Activated naive CD4-positive, alpha-beta T cell treated with Interleukin-2 at 50 U/mL for 16 hours (primary cell): Measurements from ENCODE around the gene CCDC92.
"Not testable (repeated sequence)": the region's sequence is repeated elsewhere in the genome, so short reads cannot be mapped to it uniquely, and the experiment has no call there.

ENCODE experiments used
- DNase-seq: peaks from one replicate; pipeline ENCODE4 v3.0.0-alpha.2; 2020

Gene CCDC92

GRCh38 chr12:123934016-123934620 is 38.5 kb downstream of the CCDC92 start:
- no peak for DNase-seq

GRCh38 chr12:123933214-123933613 is 39.4 kb downstream of the CCDC92 start:
- no peak for DNase-seq

GRCh38 chr12:123931686-123932321 is 40.8 kb downstream of the CCDC92 start:
- DNase-seq = peak; percentile 20

GRCh38 chr12:123929946-123930583 is 42.6 kb downstream of the CCDC92 start:
- DNase-seq = no peak

GRCh38 chr12:123928897-123929296 is 43.7 kb downstream of the CCDC92 start:
- DNase-seq = no peak

DNA sequence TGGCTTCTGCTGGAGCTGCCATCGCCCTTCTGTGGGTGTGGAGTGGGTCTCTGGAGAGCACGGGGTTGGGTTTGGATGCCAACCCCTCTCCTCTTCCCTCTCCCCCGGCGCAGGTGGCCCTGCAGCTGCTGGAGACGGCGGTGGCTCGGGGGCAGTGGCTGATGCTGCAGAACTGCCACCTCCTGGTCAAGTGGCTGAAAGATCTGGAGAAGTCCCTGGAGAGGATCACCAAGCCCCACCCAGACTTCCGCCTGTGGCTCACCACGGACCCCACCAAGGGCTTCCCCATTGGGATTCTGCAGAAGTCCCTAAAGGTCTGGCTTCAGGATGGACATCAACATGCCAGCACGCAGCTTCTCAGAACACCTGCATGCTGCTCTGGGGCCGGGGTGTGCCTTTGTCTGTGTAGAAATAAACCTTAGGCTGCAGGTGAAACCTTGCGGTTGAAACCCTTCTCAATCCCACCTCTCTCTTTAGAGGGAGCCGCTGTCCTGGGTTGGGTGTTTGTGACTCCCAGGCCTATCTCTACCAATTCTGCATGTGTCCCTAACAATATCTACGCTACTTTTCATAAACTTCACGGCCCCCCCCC is 44.3 kb downstream of the CCDC92 start:
- DNase-seq = no peak

GRCh38 chr12:123924539-123924938 is 48.1 kb downstream of the CCDC92 start:
- no peak for DNase-seq

DNA sequence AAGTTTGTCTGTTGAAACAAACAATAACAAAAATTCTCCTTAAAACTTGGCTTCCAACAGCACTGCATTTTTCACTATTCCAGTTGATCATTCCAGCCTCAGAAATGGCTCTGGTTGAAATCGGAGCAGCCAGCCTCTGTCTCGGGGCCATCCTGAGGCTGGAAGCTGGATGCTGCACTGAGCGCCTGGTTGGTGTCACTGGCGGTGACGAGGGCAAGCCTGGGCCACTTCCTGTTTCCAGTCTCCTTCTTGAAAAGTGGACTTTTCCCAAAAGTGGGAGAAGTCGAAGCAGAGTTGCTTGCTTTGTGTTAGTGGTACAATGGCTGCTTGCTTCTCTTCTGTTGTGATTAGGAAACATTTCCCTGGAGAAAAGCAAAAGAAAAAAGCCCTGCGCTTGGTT is 48.7 kb downstream of the CCDC92 start:
- DNase-seq = no peak

DNA sequence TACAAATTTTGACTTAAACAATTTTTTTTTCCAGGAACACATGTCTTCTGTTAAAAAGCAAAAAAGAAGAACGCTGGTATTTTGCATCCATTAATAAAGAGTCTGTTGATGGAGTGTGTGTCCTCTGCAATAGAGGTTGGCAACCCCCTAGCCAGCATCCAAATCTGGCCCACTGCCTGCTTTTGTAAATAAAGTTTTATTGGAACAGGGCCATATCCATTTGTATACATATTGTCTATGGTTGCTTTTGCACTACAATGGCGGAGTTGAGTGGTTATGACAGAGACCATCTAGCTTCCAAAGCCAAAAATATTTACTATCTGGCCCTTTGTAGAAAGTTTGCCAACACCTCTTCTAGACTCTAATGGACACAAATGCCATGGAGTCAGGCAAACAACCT is 49.6 kb downstream of the CCDC92 start:
- DNase-seq = no peak

GRCh38 chr12:123919980-123920360 is 52.7 kb downstream of the CCDC92 start:
- DNase-seq = no peak

GRCh38 chr12:123917337-123917850 is 55.2 kb downstream of the CCDC92 start:
- no peak for DNase-seq

GRCh38 chr12:123916729-123917128 is 55.9 kb downstream of the CCDC92 start:
- peak; percentile 73 for DNase-seq

DNA sequence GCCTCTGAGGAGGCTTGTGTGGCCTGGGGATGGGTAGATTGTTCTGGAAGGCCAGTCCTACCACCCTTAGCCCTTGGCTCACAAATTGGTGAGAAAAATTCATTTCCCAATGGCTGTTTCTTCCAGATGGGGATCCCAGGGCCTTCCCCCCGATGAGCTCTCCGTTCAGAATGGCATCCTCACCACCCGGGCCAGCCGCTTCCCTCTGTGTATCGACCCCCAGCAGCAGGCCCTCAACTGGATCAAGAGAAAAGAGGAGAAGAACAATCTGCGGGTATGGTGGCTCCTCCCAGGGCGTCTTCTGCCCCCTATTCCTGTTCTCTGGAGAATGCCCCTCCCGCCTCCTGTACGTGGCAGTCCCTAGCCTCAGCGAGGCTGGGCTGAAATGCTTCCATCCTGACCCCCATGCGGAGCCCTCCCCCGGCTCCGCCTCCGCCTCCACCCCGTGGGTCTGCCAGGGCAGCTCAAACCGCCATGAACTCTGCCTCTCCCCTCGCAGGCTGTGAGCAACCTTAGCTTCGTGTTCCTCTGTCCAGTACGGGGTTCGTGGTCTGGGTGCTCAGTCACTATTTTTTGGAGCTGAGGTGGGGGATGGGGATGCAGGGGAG is 57.8 kb downstream of the CCDC92 start:
- no peak for DNase-seq

DNA sequence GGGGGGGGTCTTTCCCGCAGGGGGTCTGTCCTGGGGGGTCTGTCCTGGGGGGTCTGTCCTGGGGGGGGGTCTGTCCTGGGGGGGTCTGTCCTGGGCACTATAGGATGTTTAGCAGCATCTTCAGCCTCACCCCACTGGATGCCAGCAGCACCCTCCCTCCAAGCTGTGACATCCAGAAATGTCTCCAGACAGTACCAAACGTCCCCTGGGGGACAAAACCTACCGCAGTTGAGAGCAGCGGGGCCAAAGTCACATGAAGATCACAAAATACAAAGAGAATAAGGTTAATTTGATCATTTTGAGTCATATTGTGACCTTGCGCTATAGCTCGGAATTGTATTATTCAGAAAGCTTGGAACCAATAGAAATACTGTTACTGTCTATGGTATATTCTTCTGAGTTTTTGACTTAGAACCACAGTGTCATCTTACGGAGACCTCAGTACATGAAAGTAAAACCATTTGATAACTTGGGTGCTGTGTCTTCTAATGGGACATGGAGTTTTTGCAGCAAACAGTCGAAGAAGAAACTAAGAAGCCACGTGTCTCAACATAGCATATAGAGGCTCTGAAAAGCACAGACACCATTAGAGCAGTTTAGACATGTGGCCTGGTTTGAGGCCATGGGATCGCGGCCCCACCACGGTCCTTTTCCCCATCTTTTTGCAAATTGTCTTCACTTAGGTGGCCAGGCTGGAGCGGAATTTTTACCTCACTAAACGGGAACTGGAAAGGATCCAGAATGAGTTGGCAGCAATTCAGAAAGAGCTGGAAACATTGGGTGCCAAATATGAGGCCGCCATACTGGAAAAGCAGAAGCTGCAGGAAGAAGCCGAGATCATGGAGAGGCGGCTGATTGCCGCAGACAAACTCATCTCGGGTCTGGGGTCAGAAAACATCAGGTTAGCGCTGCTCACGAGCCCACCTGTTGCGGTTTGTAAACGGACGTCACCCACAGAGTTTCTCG is 59.9 kb downstream of the CCDC92 start:
- DNase-seq = no peak

DNA sequence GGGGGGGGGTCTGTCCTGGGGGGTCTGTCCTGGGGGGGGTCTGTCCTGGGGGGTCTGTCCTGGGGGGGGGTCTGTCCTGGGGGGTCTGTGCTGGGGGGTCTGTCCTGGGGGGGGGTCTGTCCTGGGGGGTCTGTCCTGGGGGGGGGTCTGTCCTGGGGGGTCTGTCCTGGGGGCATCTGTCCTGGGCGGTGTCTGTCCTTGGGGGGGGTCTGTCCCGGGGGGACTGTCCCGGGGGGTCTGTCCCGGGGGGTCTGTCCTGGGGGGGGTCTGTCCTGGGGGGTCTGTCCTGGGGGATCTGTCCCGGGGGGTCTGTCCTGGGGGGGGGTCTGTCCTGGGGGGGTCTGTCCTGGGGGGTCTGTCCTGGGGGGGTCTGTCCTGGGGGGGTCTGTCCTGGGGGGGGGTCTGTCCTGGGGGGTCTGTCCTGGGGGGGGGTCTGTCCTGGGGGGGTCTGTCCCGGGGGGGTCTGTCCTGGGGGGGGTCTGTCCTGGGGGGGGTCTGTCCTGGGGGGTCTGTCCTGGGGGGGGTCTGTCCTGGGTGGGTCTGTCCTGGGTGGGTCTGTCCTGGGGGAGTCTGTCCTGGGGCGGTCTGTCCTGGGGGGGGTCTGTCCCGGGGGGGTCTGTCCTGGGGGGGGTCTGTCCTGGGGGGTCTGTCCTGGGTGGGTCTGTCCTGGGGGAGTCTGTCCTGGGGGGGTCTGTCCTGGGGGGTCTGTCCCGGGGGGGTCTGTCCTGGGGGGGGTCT is 60.8 kb downstream of the CCDC92 start:
- not testable (repeated sequence) for DNase-seq

DNA sequence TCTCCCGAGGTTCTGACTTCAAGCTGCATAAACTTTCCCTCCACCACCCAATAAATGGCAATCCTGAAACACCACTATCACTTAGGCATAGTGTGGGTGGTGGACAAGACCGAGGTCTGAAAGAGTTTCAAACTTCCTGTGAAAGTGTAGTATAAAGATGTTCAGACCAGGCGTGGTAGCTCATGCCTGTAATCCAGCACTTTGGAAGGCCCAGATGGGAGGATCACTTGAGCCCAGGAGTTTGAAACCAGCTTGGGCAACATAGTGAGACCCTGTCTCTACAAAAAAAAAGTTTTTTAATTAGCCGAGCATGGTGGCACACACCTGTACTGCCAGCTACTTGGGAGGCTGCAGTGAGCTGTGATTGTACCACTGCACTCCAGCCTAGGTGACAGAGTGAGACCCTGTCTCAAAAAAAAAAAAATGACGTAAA is 61.9 kb downstream of the CCDC92 start:
- DNase-seq = no peak

DNA sequence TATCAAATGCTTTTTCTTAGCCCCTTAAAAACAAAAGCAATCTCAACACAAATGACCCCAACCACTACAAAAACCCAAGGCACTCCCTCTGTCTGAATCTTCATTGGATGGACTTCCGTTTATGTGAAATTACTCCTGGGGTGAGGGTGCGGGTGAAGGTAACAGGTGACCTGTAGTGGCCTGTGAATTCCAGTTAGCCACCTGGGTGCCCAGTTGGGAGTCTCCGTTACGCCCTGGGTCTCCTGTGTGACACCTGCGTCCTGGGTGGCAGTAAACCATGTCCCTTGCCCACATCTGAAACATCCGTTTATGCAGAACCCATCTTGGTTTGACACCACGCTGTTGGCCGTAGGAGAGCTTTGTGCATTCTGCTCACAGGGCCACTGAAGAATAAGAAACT is 62.6 kb downstream of the CCDC92 start:
- no peak for DNase-seq

GRCh38 chr12:123908884-123909725 is 63.5 kb downstream of the CCDC92 start:
- DNase-seq = no peak

- DNase-seq = no peak
These were observed 64.7 kb downstream of the CCDC92 start for GRCh38 chr12:123907726-123908476.
